Activated naive CD4-positive, alpha-beta T cell treated with anti-CD3 and anti-CD28 coated beads, Interleukin-2, amount 50 U/mL, for 72 hours (primary cell): ENCODE results near the gene SLC9A7. TPM values are rescaled to one million over a fixed set of nuclear protein-coding genes. Genes with fewer than 3 reads are reported as not detected.

Experiments
- ATAC-seq, 2 donors: fragments of 150-1000 bp; cut with Tn5 transposase; 2 replicates each; pipeline ENCODE4 v1.10.0; 2021; ENCODE audit warnings: mild to moderate bottlenecking in 2 of 2, moderate library complexity in 2 of 2
- DNase-seq, 2 donors: peaks; one replicate each; pipeline ENCODE4 v3.0.0; 2021 to 2022; ENCODE audit warnings: low spot score in 2 of 2
- H3K27ac Mint-ChIP-seq, 2 donors: one replicate each; pipeline ENCODE4 v1.8.0; 2022; ENCODE audit warnings: mild to moderate bottlenecking in 2 of 2, mixed read lengths in 2 of 2
- H3K36me3 Mint-ChIP-seq, 2 donors: one replicate each; pipeline ENCODE4 v1.8.0; 2022; ENCODE audit warnings: mixed read lengths in 2 of 2
- H3K9me3 Mint-ChIP-seq, 2 donors: one replicate each; pipeline ENCODE4 v1.8.0; 2022; ENCODE audit warnings: mixed read lengths in 2 of 2
- total RNA-seq, 2 donors: library from RNA; stranded (reverse); gene quantifications; one replicate each; pipeline ENCODE4 v1.2.3, GENCODE V29; 2022

The SLC9A7 gene
- total RNA-seq, 2 donors from 2014 or later = 13.5 to 15.1 TPM

DNA sequence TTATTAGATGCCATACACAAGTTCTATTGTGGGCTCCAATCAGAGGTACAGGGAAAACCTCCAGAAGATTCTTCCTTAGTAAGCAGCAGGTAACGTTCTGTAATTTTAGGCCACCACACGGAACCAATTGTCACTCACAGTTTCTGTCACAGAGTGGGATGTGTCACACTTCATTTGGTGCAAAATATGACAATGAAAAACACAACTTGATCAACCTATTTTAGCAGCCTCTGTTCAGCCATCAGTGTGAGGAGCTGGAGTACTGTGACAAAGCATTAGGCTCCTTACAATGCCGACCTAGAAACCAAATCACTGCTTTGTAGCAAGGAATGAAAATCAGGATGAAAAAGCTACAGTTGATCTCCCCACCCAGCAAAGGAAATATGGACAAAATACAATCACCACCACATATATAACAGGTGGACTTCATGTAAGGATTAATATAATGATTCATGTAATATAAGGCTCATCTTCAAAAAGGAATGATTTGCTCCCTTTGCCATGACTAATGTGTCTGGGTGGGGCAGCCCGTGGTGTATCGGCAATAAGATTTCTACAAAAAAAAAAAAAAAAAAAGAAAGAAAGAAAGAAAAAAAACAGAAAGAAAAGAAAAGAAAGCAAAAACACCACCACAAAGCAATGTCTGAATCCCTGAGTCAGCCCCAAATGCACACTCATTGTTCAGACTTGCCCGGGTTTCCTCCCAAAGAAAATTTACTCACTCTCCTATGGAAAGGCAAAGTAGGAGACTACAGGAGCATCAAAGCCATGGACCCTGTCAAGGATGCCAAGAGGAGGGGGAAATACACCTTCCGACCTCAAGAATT, 36.0 kb downstream of the SLC9A7 start:
- H3K27ac Mint-ChIP-seq = no peak overlapping the region
- DNase-seq = no peak
- peaks cover 0 to 8% of the 10 kb centered on the region in 2 donors for H3K36me3 Mint-ChIP-seq
- peak in 1 of 2 donors; percentile 45 for ATAC-seq
- H3K9me3 Mint-ChIP-seq = peaks cover 0 to 4% of the 10 kb centered on the region in 2 donors

DNA sequence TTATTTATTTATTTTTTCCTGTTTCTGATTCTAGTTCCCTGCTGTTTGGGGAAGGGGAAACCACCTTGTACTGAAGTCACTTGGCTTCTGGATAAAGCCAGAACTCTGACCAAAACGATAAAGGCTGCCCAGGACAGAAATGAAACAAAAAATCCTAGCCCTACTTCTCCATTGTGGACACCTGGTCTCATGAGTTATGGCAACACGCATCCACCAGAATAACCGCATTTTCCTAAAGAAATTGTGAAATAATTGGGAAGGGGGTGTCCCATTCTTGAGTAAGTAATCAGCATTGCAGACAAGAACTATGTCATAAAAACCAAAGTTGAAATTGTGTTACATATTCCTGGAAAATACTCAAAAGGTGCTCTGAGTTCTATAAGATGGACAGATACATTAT, 42.1 kb downstream of the SLC9A7 start:
- ATAC-seq (no peak), DNase-seq (no peak)
- Mint-ChIP-seq H3K36me3 (no peaks in the 10 kb centered on the region), H3K9me3 (no peaks in the 10 kb centered on the region), H3K27ac (no peak overlapping the region)

DNA sequence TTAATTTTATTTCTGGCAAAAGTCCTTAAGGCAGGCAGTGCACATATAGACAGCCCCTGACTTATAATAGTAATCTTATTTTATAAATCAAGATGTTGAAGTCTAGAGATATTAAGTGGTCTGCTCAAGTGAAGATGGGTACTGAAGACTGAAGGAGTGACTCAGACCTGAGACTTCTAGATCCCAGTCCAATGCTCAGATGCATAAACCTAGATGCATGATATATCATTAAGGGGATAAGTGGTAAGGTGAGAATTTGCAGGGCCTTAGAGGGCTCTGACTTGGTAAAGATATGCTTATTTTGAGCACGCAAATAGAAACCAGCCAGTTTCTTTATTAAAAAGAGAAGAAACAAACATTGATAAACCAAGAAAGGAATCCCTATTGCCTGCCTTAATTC, 42.9 kb downstream of the SLC9A7 start:
- ATAC-seq (peak in 1 of 2 donors; percentile 51), DNase-seq (no peak)
- Mint-ChIP-seq H3K36me3 (no peaks in the 10 kb centered on the region), H3K9me3 (no peaks in the 10 kb centered on the region), H3K27ac (no peak overlapping the region)

DNA sequence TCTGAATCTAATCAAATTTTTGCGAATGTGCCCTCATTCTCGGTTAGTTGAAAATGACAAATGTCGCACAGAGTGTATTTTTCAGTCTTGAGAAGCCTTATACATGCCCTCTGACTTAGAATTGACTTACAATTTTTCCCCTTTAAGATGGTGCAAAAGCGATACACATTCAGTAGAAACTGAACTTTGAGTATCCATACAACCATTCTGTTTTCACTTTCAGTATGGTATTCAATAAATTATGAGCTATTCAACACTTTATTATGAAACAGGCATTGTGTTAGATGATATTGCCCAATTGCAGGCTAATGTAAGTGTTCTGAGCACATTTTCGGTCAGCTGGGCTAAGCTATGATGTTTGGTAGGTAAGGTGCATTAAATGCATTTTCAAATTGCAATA, 43.4 kb downstream of the SLC9A7 start:
- Mint-ChIP-seq H3K36me3 (no peaks in the 10 kb centered on the region), H3K9me3 (no peaks in the 10 kb centered on the region), H3K27ac (no peak overlapping the region)
- ATAC-seq (peak in 1 of 2 donors; percentile 37), DNase-seq (no peak)

DNA sequence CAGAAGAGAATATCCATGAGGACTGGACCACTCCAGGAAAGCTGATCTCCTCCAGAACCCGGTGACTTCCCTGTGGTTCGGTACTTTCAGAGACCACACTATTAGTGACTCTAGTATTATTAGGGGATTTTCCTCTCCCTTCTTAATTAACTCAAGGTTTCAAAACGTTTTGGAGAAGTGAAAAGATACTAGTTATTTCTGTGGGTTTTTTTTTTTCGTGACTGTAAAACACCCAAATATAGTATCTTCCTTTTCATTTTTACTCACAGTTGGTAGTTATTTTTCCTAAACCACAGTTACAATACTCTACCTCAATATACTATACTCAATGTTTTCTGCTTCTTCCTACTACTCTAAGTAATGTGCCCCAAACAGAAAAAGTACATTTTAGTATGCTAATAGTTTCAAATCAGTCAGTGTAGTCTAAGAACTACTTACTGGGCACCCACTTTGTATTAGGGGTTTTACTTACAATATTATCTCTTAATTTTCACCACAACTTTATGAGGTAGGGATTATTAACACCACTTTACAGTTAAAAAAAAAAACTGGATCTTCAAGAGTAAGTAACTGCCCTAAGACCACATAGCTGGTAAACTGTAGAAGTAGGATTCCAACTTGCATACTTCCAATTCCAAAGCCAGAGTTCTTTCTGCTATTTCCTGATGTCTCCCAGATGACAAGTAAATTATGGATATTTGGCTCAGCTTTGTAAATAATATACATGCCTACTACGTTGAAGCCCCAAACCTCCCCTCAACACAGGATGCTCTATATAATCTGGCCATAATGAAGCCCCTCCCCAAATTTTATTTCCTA, 45.0 kb downstream of the SLC9A7 start:
- ATAC-seq (peak; percentile 40 to 71), DNase-seq (no peak)
- peak overlapping the region in 1 of 2 donors; percentile 74 for H3K27ac Mint-ChIP-seq
- H3K36me3 Mint-ChIP-seq = peaks cover 0 to 1% of the 10 kb centered on the region in 2 donors
- no peaks in the 10 kb centered on the region for H3K9me3 Mint-ChIP-seq

DNA sequence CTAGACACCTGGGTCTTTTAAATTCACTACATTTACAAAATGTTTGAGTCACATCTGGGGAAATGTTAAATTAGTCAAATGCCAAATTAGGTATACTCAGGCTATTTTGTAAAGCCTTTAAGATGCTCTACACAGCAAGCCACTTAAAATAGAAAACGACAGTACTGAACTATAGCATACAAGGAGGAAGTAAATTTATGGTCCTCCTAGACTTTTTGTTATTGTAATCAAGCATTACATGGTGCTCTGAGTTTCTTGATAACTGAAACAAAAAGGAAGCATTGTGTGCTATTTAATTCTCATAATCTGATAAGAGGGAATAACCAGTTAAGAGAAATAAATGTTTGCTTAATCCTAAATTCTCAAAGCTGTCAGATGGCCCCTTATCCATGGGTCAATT, 46.2 kb downstream of the SLC9A7 start:
- DNase-seq (no peak), ATAC-seq (no peak)
- no peak overlapping the region for H3K27ac Mint-ChIP-seq
- H3K36me3 Mint-ChIP-seq = peaks cover 0 to 7% of the 10 kb centered on the region in 2 donors
- no peaks in the 10 kb centered on the region for H3K9me3 Mint-ChIP-seq

DNA sequence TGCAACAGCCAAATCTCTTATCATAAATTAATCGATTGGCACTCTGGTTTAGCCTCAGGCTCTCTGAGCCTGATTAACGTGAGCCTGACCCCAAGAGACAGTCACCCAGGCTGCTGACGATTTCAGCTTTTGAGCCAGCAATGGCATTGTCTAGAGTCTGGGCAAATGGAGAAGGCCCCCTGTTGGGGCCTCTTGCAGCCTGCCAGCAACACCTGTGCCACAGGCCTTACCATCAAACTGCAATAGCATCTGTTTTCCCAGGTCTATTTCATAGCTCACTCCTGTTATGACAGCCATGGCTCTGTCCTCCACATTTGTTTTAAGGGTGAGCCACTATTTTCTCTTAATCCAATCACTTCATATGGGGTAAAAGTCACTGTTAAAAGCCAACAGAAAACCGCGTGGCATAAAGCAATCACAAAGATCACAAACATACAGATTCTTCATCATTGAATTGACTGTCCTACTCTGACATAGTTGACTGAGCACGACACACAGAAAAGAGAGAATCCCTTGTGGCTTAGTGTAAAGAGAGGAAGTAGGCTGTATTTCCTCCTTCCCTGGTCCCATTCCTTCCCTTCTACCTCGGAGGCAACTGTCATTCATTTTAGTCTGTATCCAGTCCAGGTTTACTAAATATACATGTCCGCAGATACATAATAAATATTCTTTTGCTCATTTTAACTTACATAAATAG, 47.8 kb downstream of the SLC9A7 start:
- Mint-ChIP-seq H3K36me3 (peaks cover 0 to 7% of the 10 kb centered on the region in 2 donors), H3K9me3 (no peaks in the 10 kb centered on the region), H3K27ac (peak overlapping the region in 1 of 2 donors; percentile 85)
- ATAC-seq (peak; percentile 38 to 71), DNase-seq (no peak)

DNA sequence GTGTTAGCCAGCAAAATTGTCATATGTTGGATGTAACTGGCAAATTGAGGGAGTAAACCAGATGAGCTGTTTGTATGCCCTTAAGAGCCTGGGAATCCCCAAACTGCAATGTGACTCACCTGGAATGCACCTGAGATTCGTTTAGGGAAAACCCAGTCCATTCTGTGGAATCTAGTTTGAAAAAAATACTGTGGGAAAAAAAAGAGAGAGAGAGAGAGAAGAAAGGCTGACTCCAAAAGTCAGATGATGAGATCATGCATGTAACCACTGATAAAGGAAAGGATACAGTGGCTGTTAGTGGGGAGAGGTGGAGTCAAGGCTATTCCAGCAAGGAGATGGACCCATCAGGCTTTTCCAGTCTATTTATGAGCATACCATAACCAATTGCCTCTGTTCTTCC, 48.5 kb downstream of the SLC9A7 start:
- DNase-seq (no peak), ATAC-seq (peak in 1 of 2 donors; percentile 70)

DNA sequence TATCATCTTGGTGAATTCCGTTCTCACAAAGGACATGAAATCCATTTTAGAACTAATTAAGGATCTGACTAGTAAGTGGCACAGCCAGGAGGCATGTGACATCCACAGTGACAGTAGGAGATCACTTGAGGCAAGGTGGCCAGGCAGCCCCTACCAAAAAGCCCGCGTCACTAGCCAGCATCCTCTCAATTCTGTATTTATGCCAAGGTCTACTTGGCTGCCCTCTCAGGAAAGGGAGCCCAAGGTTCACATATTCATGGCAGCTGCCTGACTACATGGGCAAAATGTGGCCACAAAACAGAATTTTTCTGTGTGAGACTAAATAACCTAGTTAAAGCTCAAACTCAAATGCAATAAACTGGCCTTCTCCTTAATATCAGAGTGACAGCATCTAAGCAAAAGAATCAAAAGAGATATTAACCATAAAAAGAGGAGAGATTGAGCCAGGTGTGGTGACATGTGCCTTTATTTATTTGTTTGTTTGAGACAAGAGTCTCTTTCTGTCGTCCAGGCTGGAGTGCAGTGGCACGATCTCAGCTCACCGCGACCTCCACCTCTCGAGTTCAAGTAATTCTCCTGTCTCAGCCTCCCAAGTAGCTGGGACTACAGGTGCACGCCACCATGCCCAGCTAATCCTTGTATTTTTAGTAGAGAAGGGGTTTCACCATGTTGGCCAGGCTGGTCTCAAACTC, 51.5 kb downstream of the SLC9A7 start:
- DNase-seq = no peak
- H3K27ac Mint-ChIP-seq = peak overlapping the region; percentile 44 to 61
- ATAC-seq = no peak

More for the DNA sequence above, 48.5 kb downstream of the SLC9A7 start:
- Mint-ChIP-seq H3K36me3 (peaks cover 0 to 7% of the 10 kb centered on the region in 2 donors), H3K9me3 (no peaks in the 10 kb centered on the region), H3K27ac (peak overlapping the region in 1 of 2 donors; percentile 85)

DNA sequence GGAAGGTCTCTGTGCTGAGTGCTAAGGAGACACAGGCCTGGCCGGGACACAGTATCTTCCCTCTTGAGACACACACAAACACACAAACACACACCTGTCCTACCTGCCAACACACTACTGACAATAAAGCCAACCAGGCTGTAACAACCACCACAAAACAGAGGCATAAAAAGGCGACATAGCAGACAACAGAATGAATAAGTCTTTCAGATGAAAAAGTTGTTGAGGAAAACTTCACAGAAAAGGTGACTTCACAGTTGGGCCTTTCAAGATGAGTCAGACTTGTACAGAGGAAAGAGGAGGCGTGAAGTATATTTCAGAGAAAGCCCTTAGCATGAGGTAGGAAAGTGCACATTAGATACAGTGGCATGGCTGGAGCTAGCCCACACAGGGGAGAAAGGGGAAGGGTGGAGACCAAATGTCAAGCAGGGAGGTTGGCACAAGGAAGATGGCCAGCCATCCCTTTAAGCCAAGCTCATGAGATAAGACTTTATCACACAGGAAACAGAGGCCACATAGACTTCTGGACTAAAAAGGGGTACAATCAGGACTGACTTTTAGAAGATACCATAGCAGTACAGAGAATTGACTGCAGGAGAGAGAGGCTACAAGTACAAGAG, 54.0 kb downstream of the SLC9A7 start:
- peak overlapping the region; percentile 87 to 92 for H3K27ac Mint-ChIP-seq
- ATAC-seq (peak; percentile 99), DNase-seq (peak; percentile 11 to 55)
- peaks cover 0 to 13% of the 10 kb centered on the region in 2 donors for H3K36me3 Mint-ChIP-seq
- peaks cover 0 to 4% of the 10 kb centered on the region in 2 donors for H3K9me3 Mint-ChIP-seq

More for the DNA sequence above, 51.5 kb downstream of the SLC9A7 start:
- H3K36me3 Mint-ChIP-seq = peaks cover 0 to 7% of the 10 kb centered on the region in 2 donors
- H3K9me3 Mint-ChIP-seq = no peaks in the 10 kb centered on the region

DNA sequence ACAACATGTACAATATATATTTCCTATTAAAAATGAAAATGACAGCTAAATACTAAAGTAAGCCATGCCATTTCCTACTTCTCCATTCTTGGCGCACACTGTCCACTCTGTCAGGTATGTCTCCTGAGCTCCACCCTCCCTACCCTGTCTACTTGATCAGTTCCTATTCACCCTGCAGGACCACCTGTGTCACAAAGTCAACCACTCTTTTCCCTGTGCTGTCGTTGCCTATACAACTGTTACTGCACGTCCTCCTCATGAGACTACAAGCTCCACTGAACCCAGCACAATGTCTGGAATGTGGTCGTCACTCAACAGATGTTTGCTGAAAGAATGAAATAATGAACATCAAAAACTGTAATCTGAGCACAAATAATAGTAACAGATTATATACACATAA, 54.9 kb downstream of the SLC9A7 start:
- H3K27ac Mint-ChIP-seq = no peak overlapping the region
- ATAC-seq = no peak

DNA sequence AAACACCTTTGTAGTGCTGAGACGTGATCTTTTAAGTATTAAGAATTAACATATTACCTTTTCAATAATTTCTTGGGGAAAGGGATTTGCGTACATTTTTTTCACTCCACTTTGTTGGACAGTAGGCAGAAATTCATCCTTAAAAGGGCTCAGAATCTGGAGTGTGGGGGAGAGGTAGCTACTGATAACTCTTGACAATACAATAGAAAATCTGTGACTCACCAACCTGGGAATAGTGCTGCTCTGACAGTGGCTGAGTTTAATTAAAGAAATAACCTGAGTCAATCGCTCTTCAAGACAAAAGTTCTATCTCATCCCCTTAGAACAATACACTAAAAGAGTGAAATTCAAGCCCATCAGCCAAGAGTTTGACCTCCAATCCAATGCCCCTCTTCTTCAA, 60.2 kb downstream of the SLC9A7 start:
- H3K9me3 Mint-ChIP-seq = peaks cover 0 to 4% of the 10 kb centered on the region in 2 donors
- ATAC-seq (no peak), DNase-seq (no peak)
- H3K27ac Mint-ChIP-seq = no peak overlapping the region
- peaks cover 0 to 6% of the 10 kb centered on the region in 2 donors for H3K36me3 Mint-ChIP-seq

More for the DNA sequence above, 54.9 kb downstream of the SLC9A7 start:
- Mint-ChIP-seq H3K9me3 (peaks cover 0 to 4% of the 10 kb centered on the region in 2 donors), H3K36me3 (peaks cover 0 to 13% of the 10 kb centered on the region in 2 donors)
- DNase-seq = no peak

DNA sequence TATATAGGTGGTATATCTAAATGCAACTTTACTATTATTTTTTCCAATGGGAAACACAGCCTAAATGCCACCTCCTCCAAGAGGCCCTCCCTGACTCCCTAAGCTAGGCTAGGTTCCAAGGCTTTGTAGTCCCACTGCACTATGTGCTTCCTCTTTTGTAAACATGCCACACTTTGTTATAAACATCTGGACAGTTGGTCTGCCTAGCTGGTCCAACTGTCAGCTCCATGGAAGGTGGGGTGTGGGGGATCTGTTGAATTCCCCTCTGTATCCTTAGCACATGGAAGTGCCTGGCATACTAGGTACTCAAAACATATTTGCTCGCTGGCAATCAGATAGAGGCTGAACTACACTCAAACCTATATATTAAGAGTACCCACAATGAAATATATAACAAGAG, 63.4 kb downstream of the SLC9A7 start:
- peaks cover 0 to 2% of the 10 kb centered on the region in 2 donors for H3K9me3 Mint-ChIP-seq
- ATAC-seq = no peak
- DNase-seq = no peak
- peaks cover 0 to 3% of the 10 kb centered on the region in 2 donors for H3K36me3 Mint-ChIP-seq
- no peak overlapping the region for H3K27ac Mint-ChIP-seq

DNA sequence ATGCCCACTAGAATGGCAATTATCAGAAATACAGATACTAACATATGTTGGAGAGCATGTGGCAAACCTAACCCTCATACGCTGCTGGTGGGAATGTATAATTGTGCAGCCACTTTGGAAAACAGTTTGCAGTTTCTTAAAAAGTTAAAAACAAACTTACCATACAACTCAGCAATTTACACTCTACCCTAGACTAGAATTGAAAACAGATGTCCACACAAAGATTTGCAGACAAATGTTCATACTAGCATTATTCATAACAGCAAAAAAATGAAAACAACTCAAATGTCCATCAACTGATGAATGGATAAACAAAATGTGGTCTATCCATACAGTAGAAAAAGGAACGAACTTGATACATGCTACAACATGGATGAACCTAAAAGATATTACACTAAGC, 64.4 kb downstream of the SLC9A7 start:
- ATAC-seq (no peak), DNase-seq (no peak)
- Mint-ChIP-seq H3K27ac (no peak overlapping the region), H3K36me3 (no peaks in the 10 kb centered on the region), H3K9me3 (no peaks in the 10 kb centered on the region)

DNA sequence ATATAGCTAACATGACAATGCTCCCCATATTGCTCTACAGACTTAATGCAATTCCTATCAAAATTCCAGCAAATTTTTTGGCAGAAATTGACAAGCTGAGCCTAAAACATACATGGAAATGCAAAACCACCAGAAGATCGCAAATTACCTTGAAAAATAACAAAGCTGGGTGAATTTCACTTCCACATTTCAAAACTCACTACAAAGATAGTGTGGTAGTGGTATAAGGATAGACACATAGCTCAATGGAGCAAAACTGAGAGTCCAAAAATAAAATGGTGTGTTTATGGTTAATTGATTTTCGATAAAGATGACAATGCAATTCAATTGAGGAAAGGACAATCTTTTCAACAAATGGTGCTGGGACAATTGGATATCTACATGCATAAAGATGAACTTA, 65.8 kb downstream of the SLC9A7 start:
- ATAC-seq (no peak), DNase-seq (no peak)
- Mint-ChIP-seq H3K27ac (no peak overlapping the region), H3K36me3 (no peaks in the 10 kb centered on the region), H3K9me3 (no peaks in the 10 kb centered on the region)

DNA sequence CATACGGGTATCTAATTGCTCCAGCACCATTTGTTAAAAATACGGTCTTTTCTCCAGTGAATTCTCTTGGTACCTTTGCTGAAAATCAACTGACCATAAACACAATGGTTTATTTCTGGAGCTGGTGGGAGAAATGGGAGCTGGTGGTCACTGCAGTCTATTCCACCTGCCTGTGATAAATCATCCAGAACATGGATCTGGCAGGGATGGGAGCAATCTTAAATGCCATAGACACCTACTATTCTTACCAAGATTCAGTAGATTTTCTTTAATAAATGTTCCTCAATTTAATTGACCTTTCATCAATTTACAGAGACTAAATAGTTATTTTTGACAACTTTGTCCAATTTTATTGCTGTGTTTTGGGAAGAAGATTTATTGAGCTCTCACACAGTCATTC, 68.1 kb downstream of the SLC9A7 start:
- no peaks in the 10 kb centered on the region for H3K36me3 Mint-ChIP-seq
- ATAC-seq = no peak
- no peak for DNase-seq
- H3K9me3 Mint-ChIP-seq = no peaks in the 10 kb centered on the region
- H3K27ac Mint-ChIP-seq = no peak overlapping the region
